Astrocyte of the cerebellum (primary cell): ENCODE data around the gene KRT83.
"Not testable (repeated sequence)": the region's sequence is repeated elsewhere in the genome, so short reads cannot be mapped to it uniquely, and the experiment has no call there.

Source experiments
- DNase-seq: peaks from one replicate; pipeline ENCODE4 v3.0.0-alpha.2; 2011; ENCODE audit warnings: low read depth
- H3K4me3 ChIP-seq: 2 replicates; pipeline ENCODE4 v1.5.1; 2011; ENCODE audit warnings: mild to moderate bottlenecking, low read depth, low read length, moderate library complexity
- CTCF ChIP-seq: IDR thresholded peaks from 2 replicates; pipeline ENCODE4 v1.5.1; 2012; ENCODE audit warnings: low read length, low read depth, moderate library complexity, mild to moderate bottlenecking; ENCODE audit errors: missing control alignments
- in situ Hi-C: cut with HindIII; loops from 2 replicates; pipeline ENCODE4 v1.10.0; 2017; ENCODE audit warnings: low sequenced_read_pairs

KRT83 gene

GRCh38 chr12:52315721-52316120 is 5.5 kb downstream of the KRT83 start:
- DNase-seq, in situ Hi-C loops, H3K4me3 ChIP-seq: not testable (repeated sequence)
- peak; percentile 29 for TF ChIP-seq CTCF

- in situ Hi-C loops = no loop called here
- no peak overlapping the region for H3K4me3 ChIP-seq
- TF ChIP-seq CTCF = no peak
- no peak for DNase-seq
Observed at GRCh38 chr12:52314511-52314910, 6.7 kb downstream of the KRT83 start.

- in situ Hi-C loops = no loop called here
- no peak overlapping the region for H3K4me3 ChIP-seq
- no peak for DNase-seq
- no peak for TF ChIP-seq CTCF
Observed at GRCh38 chr12:52313926-52314325, 7.3 kb downstream of the KRT83 start.

GRCh38 chr12:52313461-52313860 is 7.7 kb downstream of the KRT83 start:
- TF ChIP-seq CTCF = no peak
- no peak overlapping the region for H3K4me3 ChIP-seq
- in situ Hi-C loops = no loop called here
- DNase-seq = no peak

GRCh38 chr12:52312086-52312485 is 9.1 kb downstream of the KRT83 start:
- in situ Hi-C loops = no loop called here
- no peak for DNase-seq
- H3K4me3 ChIP-seq = no peak overlapping the region
- no peak for TF ChIP-seq CTCF

- no peak for TF ChIP-seq CTCF
- H3K4me3 ChIP-seq = no peak overlapping the region
- DNase-seq = no peak
- in situ Hi-C loops = no loop called here
Observed at GRCh38 chr12:52311285-52311648, 9.9 kb downstream of the KRT83 start.
